Ammon's horn (tissue), 1 donor: ENCODE results near the gene RNF111.

Experiments used
- DNase-seq: peaks from one replicate; pipeline ENCODE4 v3.0.0-alpha.2; 2016; ENCODE audit warnings: low spot score

The RNF111 gene

DNA sequence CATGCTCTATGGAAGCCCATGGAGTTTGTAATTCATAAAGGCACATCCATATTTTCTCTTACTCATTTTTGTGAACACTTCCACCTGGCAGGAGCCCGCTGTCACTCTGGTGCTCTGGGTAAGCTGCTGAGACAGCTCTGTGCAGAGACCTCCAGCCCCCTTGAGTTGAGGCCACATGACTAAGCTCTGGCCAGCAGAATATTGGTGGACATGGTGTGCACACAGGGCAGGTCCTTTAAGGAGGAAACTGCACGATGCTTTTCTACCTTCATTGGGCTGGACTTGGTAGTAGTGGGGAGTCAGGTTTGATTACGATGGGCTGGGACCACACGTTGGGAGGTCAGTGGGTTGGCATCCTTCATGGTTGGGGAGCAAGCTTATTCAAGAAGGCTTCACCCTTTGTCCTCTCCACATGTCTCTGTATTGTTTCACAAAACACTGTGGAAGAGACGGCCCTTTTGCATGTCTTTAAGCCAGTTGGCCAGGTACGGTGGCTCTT is 146.5 kb downstream of the RNF111 start:
- DNase-seq, result no peak

- DNase-seq, result no peak
Measured at GRCh38 chr15:59137566-59137965, 150.1 kb downstream of the RNF111 start.

- DNase-seq, result no peak
Measured at GRCh38 chr15:59138243-59138642, 150.8 kb downstream of the RNF111 start.

- DNase-seq, result no peak
Measured at GRCh38 chr15:59140422-59141226, 153.2 kb downstream of the RNF111 start.

GRCh38 chr15:59143281-59143680 is 155.8 kb downstream of the RNF111 start:
- DNase-seq, result no peak

DNA sequence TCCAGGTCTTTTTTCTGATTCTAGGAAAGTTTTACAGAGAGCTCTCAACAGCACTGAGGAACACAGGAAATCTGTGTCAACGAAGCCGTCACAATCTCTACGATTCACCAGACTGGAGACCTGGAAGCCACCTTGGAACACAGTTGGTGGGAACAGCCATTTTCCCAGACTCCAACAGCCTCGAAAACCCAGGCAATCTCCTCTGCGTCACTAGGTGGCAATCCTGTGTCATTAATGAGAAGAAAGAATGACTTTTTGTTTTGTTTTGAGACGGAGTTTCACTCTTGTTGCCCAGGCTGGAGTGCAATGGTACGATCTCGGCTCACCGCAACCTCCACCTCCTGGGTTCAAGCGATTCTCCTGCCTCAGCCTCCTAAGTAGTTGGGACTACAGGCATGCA is 157.1 kb downstream of the RNF111 start:
- peak; percentile 48 for DNase-seq
